T-helper 1 cell treated with Interleukin-12 subunit alpha and Interleukin-12 subunit beta and Interleukin-4 antibody, amounts not matched to agents 30 μg/mL and 1 μg/mL, for 36 hours (primary cell): Measurements from ENCODE around the gene TRPV2.
A peak's percentile ranks its signal among the peaks of the same experiment; 100 is the strongest.
"Not testable (repeated sequence)": the region's sequence is repeated elsewhere in the genome, so short reads cannot be mapped to it uniquely, and the experiment has no call there.

ENCODE experiments used
- H3K27ac Mint-ChIP-seq: one replicate; pipeline ENCODE4 v1.8.0; 2021; ENCODE audit warnings: mild to moderate bottlenecking, mixed read lengths
- H3K27me3 Mint-ChIP-seq: one replicate; pipeline ENCODE4 v1.8.0; 2021; ENCODE audit warnings: low read depth, mixed read lengths
- H3K36me3 Mint-ChIP-seq: one replicate; pipeline ENCODE4 v1.8.0; 2021; ENCODE audit warnings: low read depth, mixed read lengths
- H3K4me1 Mint-ChIP-seq: one replicate; pipeline ENCODE4 v1.8.0; 2021; ENCODE audit warnings: low read depth, mixed read lengths
- H3K4me3 Mint-ChIP-seq: one replicate; pipeline ENCODE4 v1.8.0; 2021; ENCODE audit warnings: mild to moderate bottlenecking, moderate library complexity, mixed read lengths
- H3K9me3 Mint-ChIP-seq: one replicate; pipeline ENCODE4 v1.8.0; 2021; ENCODE audit warnings: mixed read lengths

The TRPV2 gene

GRCh38 chr17:16450028-16450427, 34.7 kb downstream of the TRPV2 start:
- H3K4me1 Mint-ChIP-seq: peaks cover 12% of the 10 kb centered on the region
- no peaks in the 10 kb centered on the region for H3K9me3 Mint-ChIP-seq
- no peaks in the 10 kb centered on the region for H3K27me3 Mint-ChIP-seq
- no peak overlapping the region for H3K4me3 Mint-ChIP-seq
- H3K36me3 Mint-ChIP-seq: peaks cover 20% of the 10 kb centered on the region
- peak overlapping the region; percentile 72 for H3K27ac Mint-ChIP-seq

DNA sequence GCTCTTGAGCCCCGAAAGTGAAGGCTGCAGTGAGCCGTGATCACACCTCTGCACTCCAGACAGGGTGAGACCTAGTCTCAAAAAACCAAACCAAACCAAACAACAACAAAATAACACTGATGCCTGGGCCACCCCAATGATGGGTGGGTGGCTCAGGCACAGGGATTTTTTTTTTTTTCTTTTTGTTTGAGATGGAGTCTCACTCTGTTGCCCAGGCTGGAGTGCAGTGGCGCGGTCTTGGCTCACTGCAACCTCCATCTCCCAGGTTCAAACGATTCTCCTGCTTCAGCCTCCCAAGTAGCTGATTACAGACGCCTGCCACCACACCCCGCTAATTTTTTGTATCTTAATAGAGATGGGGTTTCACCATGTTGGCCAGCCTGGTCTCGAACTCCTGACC, 36.9 kb downstream of the TRPV2 start:
- H3K36me3 Mint-ChIP-seq: peaks cover 17% of the 10 kb centered on the region
- H3K27me3 Mint-ChIP-seq, H3K4me3 Mint-ChIP-seq, H3K9me3 Mint-ChIP-seq, H3K27ac Mint-ChIP-seq: not testable (repeated sequence)
- H3K4me1 Mint-ChIP-seq: peaks cover 10% of the 10 kb centered on the region

GRCh38 chr17:16453493-16453851, 38.1 kb downstream of the TRPV2 start:
- Mint-ChIP-seq H3K4me1 (peaks cover 7% of the 10 kb centered on the region), H3K9me3 (no peaks in the 10 kb centered on the region), H3K36me3 (peaks cover 15% of the 10 kb centered on the region), H3K4me3 (no peak overlapping the region), H3K27ac (no peak overlapping the region), H3K27me3 (no peaks in the 10 kb centered on the region)

DNA sequence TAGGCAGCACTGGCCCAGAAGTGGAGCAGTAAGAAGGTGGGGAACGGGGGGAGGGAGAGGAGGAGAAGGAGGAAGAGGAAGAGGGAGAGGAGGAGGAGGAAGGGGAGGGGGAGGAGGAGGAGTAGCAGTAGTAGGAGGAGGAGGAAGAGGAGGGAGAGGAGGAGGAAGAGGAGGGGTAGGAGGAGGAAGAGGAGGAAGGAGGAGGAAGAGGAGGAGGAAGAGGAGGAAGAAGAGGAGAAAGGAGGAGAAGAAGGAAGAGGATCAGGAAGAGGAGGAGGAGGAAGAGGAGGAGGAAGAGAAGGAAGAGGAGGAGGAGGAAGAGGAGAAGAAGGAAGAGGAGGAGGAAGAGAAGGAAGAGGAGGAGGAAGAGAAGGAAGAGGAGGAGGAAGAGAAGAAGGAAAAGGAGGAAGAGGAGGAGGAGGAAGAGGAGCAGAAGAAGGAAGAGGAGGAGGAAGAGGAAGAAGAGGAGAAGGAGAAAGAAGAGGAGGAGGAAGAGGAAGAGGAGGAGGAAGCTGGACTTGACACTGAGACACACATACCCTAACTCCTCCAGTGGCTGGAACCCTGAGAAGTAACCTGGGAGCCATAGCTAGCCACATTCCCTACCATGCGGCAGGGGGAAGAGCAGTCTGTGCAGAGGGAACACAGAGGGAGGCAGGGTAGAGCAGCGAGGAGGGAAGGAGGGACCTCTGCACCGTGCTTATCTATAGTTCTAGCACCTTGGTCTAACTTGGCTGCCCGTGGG, 40.8 kb downstream of the TRPV2 start:
- no peak overlapping the region for H3K27ac Mint-ChIP-seq
- H3K9me3 Mint-ChIP-seq: no peaks in the 10 kb centered on the region
- no peaks in the 10 kb centered on the region for H3K27me3 Mint-ChIP-seq
- H3K4me3 Mint-ChIP-seq: no peak overlapping the region
- H3K4me1 Mint-ChIP-seq: peaks cover 7% of the 10 kb centered on the region
- no peaks in the 10 kb centered on the region for H3K36me3 Mint-ChIP-seq

DNA sequence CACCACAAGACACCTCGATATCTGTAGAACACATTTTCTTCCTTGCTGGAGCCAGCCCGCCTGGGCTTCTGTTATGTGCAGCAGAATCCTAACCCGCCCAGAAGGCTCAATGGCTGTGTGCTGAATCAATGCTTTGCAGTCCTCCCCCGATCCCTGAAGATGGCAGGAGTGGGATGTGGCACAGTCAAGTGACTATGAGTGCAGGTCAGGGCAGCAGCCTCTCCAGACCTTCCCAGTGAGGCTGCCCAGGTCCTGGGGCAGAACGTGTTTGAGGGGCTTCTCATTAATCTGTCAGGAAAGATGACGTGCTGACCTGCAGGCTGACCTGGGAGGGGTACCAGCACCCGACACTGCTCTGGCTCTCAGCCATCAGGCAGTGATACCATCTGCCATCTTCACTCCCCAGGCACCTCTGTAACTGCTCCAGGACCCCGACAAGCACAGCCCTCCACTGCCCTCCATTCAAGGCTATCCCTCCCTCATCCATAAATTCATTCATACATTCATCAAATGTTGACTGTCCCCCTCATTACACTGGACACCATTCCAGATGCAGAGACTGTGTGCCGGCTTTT, 41.5 kb downstream of the TRPV2 start:
- H3K4me1 Mint-ChIP-seq: peaks cover 7% of the 10 kb centered on the region
- H3K9me3 Mint-ChIP-seq: no peaks in the 10 kb centered on the region
- no peaks in the 10 kb centered on the region for H3K27me3 Mint-ChIP-seq
- no peak overlapping the region for H3K27ac Mint-ChIP-seq
- no peak overlapping the region for H3K4me3 Mint-ChIP-seq
- no peaks in the 10 kb centered on the region for H3K36me3 Mint-ChIP-seq

GRCh38 chr17:16459271-16459670, 43.9 kb downstream of the TRPV2 start:
- H3K36me3 Mint-ChIP-seq: no peaks in the 10 kb centered on the region
- no peak overlapping the region for H3K4me3 Mint-ChIP-seq
- no peaks in the 10 kb centered on the region for H3K27me3 Mint-ChIP-seq
- no peaks in the 10 kb centered on the region for H3K9me3 Mint-ChIP-seq
- H3K4me1 Mint-ChIP-seq: no peaks in the 10 kb centered on the region
- no peak overlapping the region for H3K27ac Mint-ChIP-seq

DNA sequence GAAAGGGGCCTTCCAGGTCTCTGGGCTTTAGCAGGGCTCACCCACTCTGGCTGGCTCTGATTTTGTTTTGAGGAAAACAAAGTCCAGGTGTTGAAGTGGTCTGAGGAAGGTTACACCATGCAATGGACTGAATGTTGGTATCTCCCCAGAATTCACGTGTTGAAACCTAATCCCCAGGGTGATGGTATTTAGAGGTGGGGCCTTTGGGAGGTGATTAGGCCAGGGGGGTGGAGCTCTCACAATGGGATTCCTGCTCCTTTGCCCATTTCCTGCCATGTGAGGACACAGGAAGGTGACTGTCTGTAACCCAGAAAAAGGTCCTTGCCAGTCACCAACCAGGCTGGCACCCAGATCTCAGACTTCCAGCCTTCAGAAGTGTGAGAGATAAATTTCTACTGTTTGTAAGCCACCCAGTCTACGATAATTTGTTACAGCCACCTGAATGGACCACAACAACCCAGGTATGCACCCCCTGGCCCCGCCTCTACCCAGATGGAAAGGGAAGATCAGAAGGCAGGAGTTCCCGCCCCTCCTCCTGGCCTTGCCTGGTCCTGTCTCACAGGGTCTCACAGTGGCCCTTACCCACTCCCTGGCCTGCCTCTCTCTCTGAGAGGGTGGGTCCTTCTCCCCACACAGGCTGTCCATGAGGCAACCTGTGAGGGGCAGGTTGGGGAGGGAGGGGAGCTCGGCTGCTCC, 44.6 kb downstream of the TRPV2 start:
- H3K27me3 Mint-ChIP-seq: no peaks in the 10 kb centered on the region
- H3K4me1 Mint-ChIP-seq: no peaks in the 10 kb centered on the region
- no peak overlapping the region for H3K4me3 Mint-ChIP-seq
- no peaks in the 10 kb centered on the region for H3K9me3 Mint-ChIP-seq
- no peaks in the 10 kb centered on the region for H3K36me3 Mint-ChIP-seq
- no peak overlapping the region for H3K27ac Mint-ChIP-seq

DNA sequence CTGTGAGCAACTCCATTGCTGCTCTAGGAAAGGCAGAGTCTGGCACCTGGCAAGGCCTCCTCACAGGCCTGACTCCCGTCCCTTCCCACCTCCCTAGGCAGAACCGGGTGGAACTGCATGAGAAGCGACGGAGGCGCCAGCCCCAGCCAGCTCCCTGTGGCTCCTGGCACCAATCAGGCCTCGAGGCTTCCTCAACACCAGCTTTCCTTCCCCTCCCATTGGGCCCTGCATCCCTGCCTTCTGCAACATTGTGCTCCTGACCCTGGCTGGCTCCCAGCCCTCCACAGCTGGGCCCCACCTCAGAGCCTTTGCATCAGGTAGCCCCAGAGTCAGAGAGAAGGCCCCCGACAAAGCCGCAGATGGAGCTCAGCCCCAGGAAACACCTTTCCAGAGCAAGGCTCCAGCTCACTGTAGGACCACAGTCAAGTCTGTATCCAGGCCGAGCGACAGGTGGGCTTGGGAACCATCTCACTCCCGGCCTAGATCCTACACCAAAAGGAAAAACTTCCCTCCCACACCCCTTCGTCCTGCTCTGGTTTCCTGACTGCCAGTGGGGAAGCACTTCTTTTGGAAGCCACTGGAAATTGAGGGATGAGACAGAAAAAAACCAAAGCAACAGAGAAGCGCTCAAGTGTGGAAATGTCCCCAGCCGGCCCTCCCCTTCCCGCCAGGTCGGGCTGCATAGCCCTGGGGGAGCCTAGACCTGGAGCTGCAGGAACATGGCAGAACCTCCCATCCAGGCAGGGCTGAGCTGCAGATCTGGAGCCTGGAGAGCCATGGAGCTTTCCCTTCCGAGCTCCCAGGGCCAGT, 45.6 kb downstream of the TRPV2 start:
- no peaks in the 10 kb centered on the region for H3K9me3 Mint-ChIP-seq
- no peaks in the 10 kb centered on the region for H3K4me1 Mint-ChIP-seq
- H3K27me3 Mint-ChIP-seq: no peaks in the 10 kb centered on the region
- H3K4me3 Mint-ChIP-seq: no peak overlapping the region
- H3K27ac Mint-ChIP-seq: no peak overlapping the region
- no peaks in the 10 kb centered on the region for H3K36me3 Mint-ChIP-seq

GRCh38 chr17:16461606-16461866, 46.2 kb downstream of the TRPV2 start:
- Mint-ChIP-seq H3K9me3 (no peaks in the 10 kb centered on the region), H3K27me3 (no peaks in the 10 kb centered on the region), H3K36me3 (no peaks in the 10 kb centered on the region), H3K27ac (no peak overlapping the region), H3K4me3 (no peak overlapping the region), H3K4me1 (no peaks in the 10 kb centered on the region)

DNA sequence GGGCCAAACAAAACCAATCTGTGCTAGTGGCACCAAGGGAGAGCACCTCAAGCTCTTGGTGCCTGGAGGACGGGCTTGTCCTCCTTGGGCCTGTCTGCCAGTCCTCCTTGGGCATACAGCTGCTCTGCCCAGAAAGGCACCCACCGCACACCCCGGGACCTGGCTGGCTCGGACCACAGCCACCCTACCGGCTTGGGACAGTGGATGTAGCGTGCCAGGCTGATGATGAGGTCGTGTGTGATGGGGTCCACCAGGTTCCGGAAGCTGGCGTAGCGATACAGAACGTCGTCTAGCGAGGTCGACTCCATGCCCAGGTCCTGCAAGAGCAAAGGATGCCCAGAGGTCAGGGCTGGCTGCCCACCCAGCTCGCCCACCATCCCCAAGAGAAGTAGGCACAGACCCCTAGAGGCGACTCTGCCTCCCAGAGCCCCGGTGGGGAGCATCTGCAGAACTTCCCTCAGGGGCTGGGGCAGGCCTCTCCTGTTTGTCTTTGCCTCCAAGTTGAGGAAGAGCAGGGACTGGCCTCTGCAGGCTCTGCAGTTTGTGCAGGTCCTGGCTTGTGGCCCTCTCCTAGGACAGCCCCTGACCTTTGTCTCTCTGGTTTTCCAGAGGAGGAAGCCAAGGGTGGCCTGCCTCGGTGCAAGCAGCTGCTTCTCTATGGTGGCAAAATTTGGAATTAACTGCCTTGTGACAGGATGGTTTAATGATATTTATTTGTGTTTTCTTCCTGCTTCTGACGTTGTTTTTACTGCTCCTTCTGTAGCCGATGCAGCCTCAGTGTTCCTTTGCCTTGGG, 46.9 kb downstream of the TRPV2 start:
- no peaks in the 10 kb centered on the region for H3K36me3 Mint-ChIP-seq
- H3K9me3 Mint-ChIP-seq: no peaks in the 10 kb centered on the region
- no peak overlapping the region for H3K4me3 Mint-ChIP-seq
- H3K27ac Mint-ChIP-seq: peak overlapping the region; percentile 13
- no peaks in the 10 kb centered on the region for H3K27me3 Mint-ChIP-seq
- H3K4me1 Mint-ChIP-seq: no peaks in the 10 kb centered on the region

GRCh38 chr17:16463358-16464302, 48.3 kb downstream of the TRPV2 start:
- Mint-ChIP-seq H3K4me1 (no peaks in the 10 kb centered on the region), H3K9me3 (no peaks in the 10 kb centered on the region), H3K27ac (no peak overlapping the region), H3K4me3 (no peak overlapping the region), H3K27me3 (no peaks in the 10 kb centered on the region), H3K36me3 (no peaks in the 10 kb centered on the region)

- H3K27ac Mint-ChIP-seq: no peak overlapping the region
- H3K27me3 Mint-ChIP-seq: no peaks in the 10 kb centered on the region
- no peaks in the 10 kb centered on the region for H3K4me1 Mint-ChIP-seq
- no peak overlapping the region for H3K4me3 Mint-ChIP-seq
- no peaks in the 10 kb centered on the region for H3K36me3 Mint-ChIP-seq
- H3K9me3 Mint-ChIP-seq: no peaks in the 10 kb centered on the region
These were observed 49.1 kb downstream of the TRPV2 start for GRCh38 chr17:16464303-16465051.

DNA sequence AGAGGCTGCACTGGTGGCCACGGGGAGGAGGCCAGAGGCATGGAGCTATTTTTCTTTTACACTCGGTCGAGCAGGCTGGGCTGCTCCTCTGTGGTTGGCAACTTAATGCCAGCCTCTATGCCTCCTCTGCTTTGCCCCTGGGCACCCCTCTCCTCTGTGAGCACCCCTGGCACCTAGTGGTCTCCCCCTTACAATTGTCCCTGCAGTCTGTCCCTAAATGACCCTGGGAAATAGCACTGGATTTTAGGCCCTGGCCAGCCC, 49.6 kb downstream of the TRPV2 start:
- Mint-ChIP-seq H3K27ac (no peak overlapping the region), H3K27me3 (no peaks in the 10 kb centered on the region)

More for the DNA sequence above, 49.6 kb downstream of the TRPV2 start:
- Mint-ChIP-seq H3K36me3 (no peaks in the 10 kb centered on the region), H3K9me3 (no peaks in the 10 kb centered on the region), H3K4me1 (no peaks in the 10 kb centered on the region), H3K4me3 (no peak overlapping the region)
